T-cell (primary cell): ENCODE results near the gene TBC1D24. TPM values are rescaled to one million over a fixed set of nuclear protein-coding genes. Genes with fewer than 3 reads are reported as not detected.
"Not testable (repeated sequence)": the region's sequence is repeated elsewhere in the genome, so short reads cannot be mapped to it uniquely, and the experiment has no call there.

Experiments used
- ATAC-seq, 4 experiments: fragments of 200-7000 bp in 3 of 4; fragments of 150-1000 bp in 1 of 4; cut with Tn5 transposase; replicated peaks in 1 of 4; 1 replicate in 3 of 4; 2 replicates in 1 of 4; pipeline ENCODE4 v1.10.0; 2021; ENCODE audit warnings: moderate library complexity in 3 of 4, mild to moderate bottlenecking in 2 of 4, moderate number of reproducible peaks in 1 of 4
- CTCF ChIA-PET, 2 donors: fragments of 300-600 bp; sonication (Branson Sonifier 250); formaldehyde crosslinking; loops; one replicate each; lab custom pipeline; 2022; ENCODE audit warnings: antibody characterized with exemption in 2 of 2; lab: Charles Lee
- POLR2A ChIA-PET, 2 donors: fragments of 300-600 bp; sonication (Branson Sonifier 250); formaldehyde crosslinking; loops; one replicate each; lab custom pipeline; 2022; ENCODE audit warnings: antibody characterized with exemption in 2 of 2; lab: Charles Lee
- DNase-seq, 35 experiments: peaks; one replicate each; pipeline versions ENCODE4 v3.0.0 to v3.0.0-alpha.2; 2013 to 2023
- H3K27ac ChIP-seq: one replicate; pipeline ENCODE4 v1.5.1; 2013; ENCODE audit warnings: low read length
- H3K27me3 ChIP-seq, 2 experiments: replicated peaks in 1 of 2; 1 replicate in 1 of 2; 2 replicates in 1 of 2; pipeline versions ENCODE4 v1.6.1 to v1.7.0; 2013; ENCODE audit warnings: low read length in 1 of 2, mixed read lengths in 1 of 2; ENCODE audit not compliant: control insufficient read depth in 2 of 2, insufficient read depth in 2 of 2; ENCODE audit errors: extremely low read depth in 1 of 2
- H3K36me3 ChIP-seq, 2 donors: 1 replicate in 1 of 2; 2 replicates in 1 of 2; pipeline versions ENCODE4 v1.6.1 to v1.7.0; 2013; ENCODE audit warnings: low read length in 1 of 2; ENCODE audit not compliant: control insufficient read depth in 2 of 2, insufficient read depth in 1 of 2; ENCODE audit errors: extremely low read depth in 1 of 2
- H3K4me1 ChIP-seq, 2 experiments: 1 replicate in 1 of 2; 2 replicates in 1 of 2; pipeline versions ENCODE4 v1.6.1 to v1.7.0; 2013; ENCODE audit warnings: low read length in 2 of 2, mixed read lengths in 1 of 2; ENCODE audit not compliant: insufficient read depth in 2 of 2, control insufficient read depth in 1 of 2; ENCODE audit errors: extremely low read depth in 1 of 2
- H3K4me3 ChIP-seq, 2 donors: 1 replicate in 1 of 2; 2 replicates in 1 of 2; pipeline versions ENCODE4 v1.5.1 to v1.7.0; 2013; ENCODE audit warnings: mild to moderate bottlenecking in 2 of 2, low read length in 1 of 2, moderate library complexity in 1 of 2; ENCODE audit not compliant: control insufficient read depth in 1 of 2; ENCODE audit errors: extremely low read depth in 1 of 2
- H3K9me3 ChIP-seq: 2 replicates; pipeline ENCODE4 v1.7.0; 2013
- H3K27ac Mint-ChIP-seq, 2 donors: one replicate each; pipeline ENCODE4 v1.8.0; 2020 to 2021; ENCODE audit warnings: mild to moderate bottlenecking in 2 of 2, mixed read lengths in 2 of 2
- H3K27me3 Mint-ChIP-seq, 2 donors: one replicate each; pipeline ENCODE4 v1.8.0; 2021 to 2022; ENCODE audit warnings: mixed read lengths in 2 of 2
- H3K36me3 Mint-ChIP-seq: one replicate; pipeline ENCODE4 v1.8.0; 2021; ENCODE audit warnings: mixed read lengths
- H3K4me1 Mint-ChIP-seq, 3 donors: one replicate each; pipeline ENCODE4 v1.8.0; 2020 to 2022; ENCODE audit warnings: mixed read lengths in 3 of 3, mild to moderate bottlenecking in 1 of 3
- H3K4me3 Mint-ChIP-seq, 3 donors: one replicate each; pipeline ENCODE4 v1.8.0; 2020 to 2022; ENCODE audit warnings: mild to moderate bottlenecking in 3 of 3, mixed read lengths in 3 of 3, moderate library complexity in 3 of 3
- H3K9me3 Mint-ChIP-seq, 3 donors: one replicate each; pipeline ENCODE4 v1.8.0; 2020 to 2022; ENCODE audit warnings: mixed read lengths in 3 of 3
- WGBS: methylation state at CpG from one replicate; pipeline ENCODE4 v1.1.5; 2013; ENCODE audit warnings: missing lambda C conversion rate; ENCODE audit not compliant: insufficient coverage; 5-methylcytosine and 5-hydroxymethylcytosine counted together
- total RNA-seq, 35 experiments: library from RNA in 6 of 35; stranded (reverse) in 6 of 35; fragments of 120-200 nt in 1 of 35; gene quantifications; one replicate each; pipeline versions ENCODE4 v1.2.1 to v1.2.4 and lab custom pipeline; 2013 to 2026

The TBC1D24 gene
- total RNA-seq, 5 donors from 2014 or later (not counting 1 experiment from before 2014, with no cell fraction given): 8.3 to 22.2 (median 10.7) TPM

DNA sequence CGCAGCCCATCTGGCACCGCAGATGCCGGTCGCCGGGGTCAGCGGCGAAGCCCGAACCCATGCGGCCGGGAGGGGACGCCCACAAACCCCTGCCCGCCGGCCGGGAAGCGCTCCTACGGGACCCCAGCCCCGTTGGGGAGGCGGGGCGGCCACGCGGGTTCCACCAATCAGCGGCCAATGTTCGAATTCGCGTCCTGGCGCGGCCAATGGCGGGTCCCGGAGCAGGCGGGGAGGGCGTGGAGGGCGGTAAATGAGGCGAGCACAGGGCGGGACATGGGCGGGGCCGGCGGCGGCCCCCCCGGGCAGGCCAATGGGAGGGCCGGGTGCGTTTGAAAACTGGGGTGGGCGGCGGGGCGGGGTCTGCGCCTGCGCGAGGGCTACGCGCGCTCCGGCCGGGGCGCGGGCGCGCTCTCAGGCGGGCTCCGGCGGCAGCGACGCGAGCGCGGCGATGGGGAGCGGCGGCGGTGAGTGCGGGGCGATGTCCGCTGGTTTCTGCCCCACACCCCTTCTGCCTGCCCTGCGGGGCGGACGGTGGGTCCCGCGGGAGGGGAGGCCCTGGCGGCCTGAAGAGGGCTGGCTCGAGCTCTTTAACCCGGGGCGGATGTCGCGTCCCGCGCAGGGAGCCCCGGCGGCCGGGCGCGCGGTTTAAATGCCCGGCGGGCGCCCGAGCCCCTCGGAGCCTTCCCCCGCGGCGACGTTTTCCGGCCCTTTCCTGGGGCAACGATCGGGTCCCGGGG, 45.7 kb upstream of the TBC1D24 start, which contains the start of gene CCNF:
CCNF (plus strand) TSS at position 414 of the 737 bp plus-strand sequence; CDS start at position 449, 35 bp downstream.
- Mint-ChIP-seq H3K4me3 (peak within 1 kb of the TSS; percentile 76 to 86 (median 82)), H3K9me3 (no peaks in the 10 kb centered on the region), H3K4me1 (peaks cover 14 to 18% (median 17%) of the 10 kb centered on the region in 3 donors), H3K36me3 (peaks cover 6% of the 10 kb centered on the region), H3K27ac (peak within 1 kb of the TSS in 1 of 2 donors; percentile 71), H3K27me3 (no peaks in the 10 kb centered on the region)
- DNase-seq (peak; percentile 90 to 98 (median 96)), ATAC-seq (peak; percentile 95 to 98 (median 97))
- Histone ChIP-seq H3K9me3 (no peaks in the 10 kb centered on the region), H3K36me3 (peaks cover 0 to 7% of the 10 kb centered on the region in 2 donors), H3K27me3 (no peaks in the 10 kb centered on the region), H3K4me3 (peak within 1 kb of the TSS; percentile 65 to 80), H3K4me1 (peaks cover 4 to 20% of the 10 kb centered on the region in 2 experiments), H3K27ac (no peak within 1 kb of the TSS)
- under 1% methylated on average over 103 of the region's 103 CpGs for WGBS
- CTCF ChIA-PET: interaction anchor here in 1 of 2 donors (0.5 kb wide), 1 partner anchor 13 kb away, joined by 3 read pairs; no protein-coding TSS in a partner anchor
- POLR2A ChIA-PET: no interaction called here

DNA sequence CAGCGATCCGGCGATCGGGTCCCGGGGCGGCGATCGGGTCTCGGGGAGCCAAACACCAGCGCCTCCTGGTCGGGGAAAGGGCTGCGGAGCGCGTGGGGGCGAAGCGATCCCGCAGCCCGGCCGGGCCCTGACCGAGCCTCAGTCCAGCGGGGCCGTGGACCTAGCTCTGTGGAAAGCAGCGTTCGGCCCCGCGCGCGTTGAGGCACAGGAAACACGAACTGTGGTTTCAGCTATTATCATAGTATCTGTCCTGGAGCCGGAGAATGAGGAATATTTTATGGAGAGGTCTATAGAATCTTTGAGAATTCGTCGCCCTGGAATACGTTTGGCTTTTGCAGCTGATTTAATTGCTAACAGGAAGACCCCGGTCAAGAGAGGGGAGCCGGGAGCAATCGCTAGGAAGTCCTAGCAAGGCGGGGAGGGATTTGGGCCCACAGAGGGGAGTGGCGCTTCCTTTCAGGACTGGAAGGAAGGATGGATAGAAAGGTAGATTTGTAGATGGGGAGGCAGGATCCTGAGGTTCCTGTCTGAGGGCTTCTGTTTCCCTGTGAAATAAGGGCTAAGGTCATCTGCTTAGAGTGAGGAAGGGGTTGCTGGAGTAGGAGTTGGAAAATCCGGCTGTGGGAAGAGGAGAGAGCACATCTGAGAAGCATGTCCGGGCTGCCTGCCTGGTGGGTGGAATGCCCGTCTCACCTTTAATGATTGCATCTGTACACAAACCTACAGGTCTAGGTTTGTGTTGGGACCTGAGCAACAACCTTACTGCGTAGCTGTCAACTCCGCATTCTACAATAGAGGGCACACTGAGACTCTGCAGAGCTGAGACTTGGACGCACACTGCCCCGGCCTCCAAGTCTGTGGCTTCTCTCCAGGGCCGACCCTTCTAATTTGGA, 44.9 kb upstream of the TBC1D24 start:
- Histone ChIP-seq H3K36me3 (peaks cover 0 to 7% of the 10 kb centered on the region in 2 donors), H3K27me3 (no peaks in the 10 kb centered on the region), H3K4me3 (peak overlapping the region; percentile 55 to 60), H3K4me1 (peaks cover 4 to 20% of the 10 kb centered on the region in 2 experiments), H3K27ac (no peak overlapping the region), H3K9me3 (no peaks in the 10 kb centered on the region)
- peak overlapping the region; percentile 76 to 84 (median 82) for H3K4me3 Mint-ChIP-seq
- DNase-seq: peak in 5 of 35 experiments; percentile 5 to 49 (median 10)
- peaks cover 6% of the 10 kb centered on the region for H3K36me3 Mint-ChIP-seq
- peak overlapping the region in 1 of 2 donors; percentile 71 for H3K27ac Mint-ChIP-seq
- ChIA-PET POLR2A (no interaction called here), CTCF (no interaction called here)
- peaks cover 14 to 18% (median 17%) of the 10 kb centered on the region in 3 donors for H3K4me1 Mint-ChIP-seq
- no peaks in the 10 kb centered on the region for H3K9me3 Mint-ChIP-seq
- peak in 3 of 4 experiments; percentile 1 for ATAC-seq
- WGBS: 3% methylated on average over 45 of the region's 46 CpGs
- H3K27me3 Mint-ChIP-seq: no peaks in the 10 kb centered on the region

DNA sequence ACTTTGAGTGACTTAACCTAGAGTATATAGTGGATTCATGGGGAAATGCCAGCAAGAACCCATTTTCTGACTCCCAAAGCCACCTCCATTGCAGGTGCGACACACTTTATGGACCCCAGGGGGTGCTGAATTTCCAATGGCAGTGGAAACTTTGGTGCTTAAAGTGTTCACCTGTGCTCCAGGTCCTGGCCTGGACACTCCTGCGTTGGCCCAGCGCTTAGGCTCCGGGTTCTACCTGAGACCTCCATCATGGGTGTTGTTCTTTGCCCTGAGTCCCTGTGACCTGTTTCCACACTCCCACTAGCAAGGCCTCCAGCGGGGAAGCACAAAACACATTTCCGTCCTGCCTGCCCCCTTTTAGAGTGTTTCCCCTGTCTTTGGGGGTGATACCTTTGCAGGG, 42.6 kb upstream of the TBC1D24 start:
- Histone ChIP-seq H3K4me3 (no peak overlapping the region), H3K4me1 (peaks cover 4 to 20% of the 10 kb centered on the region in 2 experiments), H3K9me3 (no peaks in the 10 kb centered on the region), H3K36me3 (peaks cover 0 to 17% of the 10 kb centered on the region in 2 donors), H3K27ac (no peak overlapping the region), H3K27me3 (no peaks in the 10 kb centered on the region)
- Mint-ChIP-seq H3K36me3 (peaks cover 16% of the 10 kb centered on the region), H3K9me3 (no peaks in the 10 kb centered on the region), H3K27ac (no peak overlapping the region), H3K27me3 (no peaks in the 10 kb centered on the region), H3K4me3 (no peak overlapping the region), H3K4me1 (peaks cover 14 to 18% (median 17%) of the 10 kb centered on the region in 3 donors)
- 97% methylated on average over 4 of the region's 6 CpGs for WGBS
- CTCF ChIA-PET: no interaction called here
- POLR2A ChIA-PET: no interaction called here
- no peak for ATAC-seq
- DNase-seq: no peak

DNA sequence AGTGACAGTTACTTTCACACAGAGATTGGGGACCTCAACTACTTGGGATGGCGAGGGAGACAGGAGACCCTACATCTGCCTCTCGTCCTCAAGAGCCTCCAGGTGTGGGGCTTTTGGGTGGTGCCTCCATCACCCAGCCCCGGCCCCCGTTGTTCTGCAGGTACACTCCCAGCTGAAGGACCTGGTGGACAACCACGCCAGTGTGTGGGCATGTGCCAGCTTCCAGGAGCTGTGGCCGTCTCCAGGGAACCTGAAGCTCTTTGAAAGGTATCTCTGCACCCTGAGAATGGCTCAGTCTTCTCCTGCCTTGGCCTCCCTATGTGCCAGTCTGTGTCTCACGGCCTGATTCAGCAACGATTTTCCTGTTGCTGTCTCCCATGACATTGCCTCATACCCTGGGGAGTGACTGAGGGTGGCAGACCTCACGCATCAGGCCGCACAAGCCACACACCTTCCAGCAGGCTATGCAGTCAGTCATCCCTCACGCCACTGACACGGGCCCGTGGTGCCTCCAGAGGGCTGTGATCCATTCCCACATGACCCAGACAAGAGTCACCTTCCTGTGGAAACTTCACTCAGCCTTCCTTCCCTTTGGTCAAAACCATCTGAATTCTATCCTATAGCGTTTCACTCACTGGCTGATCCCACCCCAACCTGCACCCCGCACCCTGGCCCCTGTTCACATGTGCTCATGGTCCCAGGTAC, 42.0 kb upstream of the TBC1D24 start:
- CTCF ChIA-PET: no interaction called here
- H3K27ac Mint-ChIP-seq: no peak overlapping the region

DNA sequence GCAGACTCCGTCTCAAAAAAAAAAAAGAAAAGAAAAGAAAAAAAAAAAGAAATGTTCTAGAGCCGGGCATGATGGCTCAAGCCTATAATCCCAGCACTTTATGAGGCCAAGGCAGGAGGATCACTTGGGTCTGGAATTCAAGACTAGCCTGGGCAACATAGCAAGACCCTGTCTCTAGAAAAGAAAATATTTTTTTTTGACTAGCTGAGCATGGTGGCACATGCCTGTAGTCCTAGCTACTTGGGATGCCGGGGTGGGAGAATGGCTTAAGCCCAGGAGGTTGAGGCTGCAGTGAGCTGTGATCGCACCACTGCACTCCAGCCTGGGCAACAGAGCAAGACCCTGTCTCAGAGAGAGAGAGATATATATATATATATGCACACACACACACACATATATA, 39.7 kb upstream of the TBC1D24 start:
- ATAC-seq, H3K4me3 ChIP-seq, DNase-seq, H3K27me3 ChIP-seq, H3K27ac ChIP-seq, H3K27me3 Mint-ChIP-seq, H3K9me3 Mint-ChIP-seq, H3K4me3 Mint-ChIP-seq, POLR2A ChIA-PET, CTCF ChIA-PET, H3K27ac Mint-ChIP-seq, H3K9me3 ChIP-seq: not testable (repeated sequence)
- Histone ChIP-seq H3K36me3 (peaks cover 0 to 18% of the 10 kb centered on the region in 2 donors), H3K4me1 (peaks cover under 1 to 12% of the 10 kb centered on the region in 2 experiments)
- WGBS: no CpG with 5 or more reads among the region's 4 CpGs
- H3K4me1 Mint-ChIP-seq: peaks cover 13 to 20% (median 16%) of the 10 kb centered on the region in 3 donors
- peaks cover 23% of the 10 kb centered on the region for H3K36me3 Mint-ChIP-seq

More for the DNA sequence above, 42.0 kb upstream of the TBC1D24 start:
- H3K4me3 Mint-ChIP-seq: no peak overlapping the region
- DNase-seq (no peak), ATAC-seq (no peak)
- H3K27me3 ChIP-seq: no peaks in the 10 kb centered on the region
- 94% methylated on average over 12 of the region's 15 CpGs for WGBS
- peaks cover 14 to 18% (median 15%) of the 10 kb centered on the region in 3 donors for H3K4me1 Mint-ChIP-seq
- H3K9me3 Mint-ChIP-seq: no peaks in the 10 kb centered on the region
- peaks cover 0 to 18% of the 10 kb centered on the region in 2 donors for H3K36me3 ChIP-seq
- H3K4me1 ChIP-seq: peaks cover 4 to 20% of the 10 kb centered on the region in 2 experiments
- H3K27me3 Mint-ChIP-seq: no peaks in the 10 kb centered on the region
- no peak overlapping the region for H3K4me3 ChIP-seq
- peaks cover 16% of the 10 kb centered on the region for H3K36me3 Mint-ChIP-seq
- no peak overlapping the region for H3K27ac ChIP-seq
- POLR2A ChIA-PET: no interaction called here
- no peaks in the 10 kb centered on the region for H3K9me3 ChIP-seq
